K562 (cell line): ENCODE data around the gene PGGHG. TPM values are rescaled to one million over a fixed set of nuclear protein-coding genes. Genes with fewer than 3 reads are reported as not detected.

ENCODE experiments used
- ATAC-seq: fragments of 200-7000 bp; cut with Tn5 transposase; 3 replicates; pipeline ENCODE4 v1.9.1; 2020; ENCODE audit warnings: moderate library complexity
- BruUV-seq: library from RNA; stranded (reverse); fragments of 400-500 nt; replicated peaks from 2 replicates; lab custom pipeline; 2021; lab: Mats Ljungman, UMichigan
- CTCF ChIA-PET: fragments of 300-600 bp; formaldehyde crosslinking; extraction: SDS; loops from one replicate; lab custom pipeline; 2021; ENCODE audit warnings: low intra/inter-chr PET ratio; lab: Yijun Ruan, JAX
- POLR2A ChIA-PET: fragments of 300-600, 350-650 bp; sonication (Branson Sonifier 250); formaldehyde crosslinking; extraction: SDS; loops from one replicate; lab custom pipeline; 2021; ENCODE audit warnings: antibody characterized with exemption, inconsistent platforms; lab: Yijun Ruan, JAX
- DNase-seq, 4 experiments: peaks; one replicate each; pipeline versions ENCODE4 v3.0.0 to v3.0.0-alpha.2; 2011 to 2018; ENCODE audit warnings: low spot score in 3 of 4, mixed read lengths in 3 of 4; ENCODE audit errors: extremely low read depth in 1 of 4
- FAIRE-seq: peaks from 2 replicates; lab custom pipeline; 2011; peaks lifted over from hg19 to GRCh38; lab: Jason Lieb, UNC
- H2AFZ ChIP-seq: 2 replicates; pipeline ENCODE4 v1.6.0; 2011; ENCODE audit warnings: low read depth, low read length, control low read depth, inconsistent platforms
- H3K27ac ChIP-seq: fragments of 200-600 bp; 3 replicates; pipeline ENCODE4 v1.8.0; 2011; ENCODE audit warnings: low read depth, mild to moderate bottlenecking, control low read depth, inconsistent platforms, low read length, moderate library complexity, mixed read lengths; ENCODE audit errors: extremely low read depth
- H3K27me3 ChIP-seq, 2 experiments: fragments of 300-600 bp in 1 of 2; 2 replicates in 1 of 2; 3 replicates in 1 of 2; pipeline versions ENCODE4 v1.6.0 to v1.8.0; 2011; ENCODE audit warnings: inconsistent platforms in 2 of 2, low read length in 2 of 2, mild to moderate bottlenecking in 1 of 2, mixed read lengths in 1 of 2, moderate library complexity in 1 of 2; ENCODE audit not compliant: control insufficient read depth in 2 of 2, insufficient read depth in 2 of 2
- H3K36me3 ChIP-seq: fragments of 300-600 bp; 3 replicates; pipeline ENCODE4 v1.8.0; 2011; ENCODE audit warnings: mild to moderate bottlenecking, low read length, inconsistent platforms; ENCODE audit not compliant: control insufficient read depth, insufficient read depth
- H3K4me1 ChIP-seq, 2 experiments: fragments of 200-600 bp in 1 of 2; replicated peaks in 1 of 2; 2 replicates in 1 of 2; 3 replicates in 1 of 2; pipeline versions ENCODE4 v1.5.1 to v1.8.0; 2011; ENCODE audit warnings: inconsistent platforms in 2 of 2, low read length in 2 of 2, mild to moderate bottlenecking in 1 of 2, mixed read lengths in 1 of 2, moderate library complexity in 1 of 2; ENCODE audit not compliant: control insufficient read depth in 2 of 2, insufficient read depth in 2 of 2
- H3K4me2 ChIP-seq: 2 replicates; pipeline ENCODE4 v1.6.1; 2011; ENCODE audit warnings: low read length, control low read depth, inconsistent platforms, mixed read lengths; ENCODE audit not compliant: insufficient read depth
- H3K4me3 ChIP-seq: fragments of 200-600 bp; sonication (generic), shearing (Covaris generic); 2 replicates; pipeline ENCODE4 v1.5.1; 2016; ENCODE audit warnings: control low read depth, inconsistent platforms
- H3K79me2 ChIP-seq: fragments of 200-600 bp; 3 replicates; pipeline ENCODE4 v1.8.0; 2011; ENCODE audit warnings: low read length, inconsistent platforms; ENCODE audit not compliant: control insufficient read depth, insufficient read depth
- H3K9ac ChIP-seq, 2 experiments: 2 replicates each; pipeline versions ENCODE4 v1.6.0 to v1.6.1; 2011; ENCODE audit warnings: low read depth in 2 of 2, low read length in 2 of 2, control low read depth in 1 of 2, inconsistent platforms in 1 of 2, mild to moderate bottlenecking in 1 of 2, mixed read lengths in 1 of 2; ENCODE audit not compliant: insufficient read depth in 1 of 2
- H3K9me1 ChIP-seq: one replicate; pipeline ENCODE4 v1.6.0; 2011; ENCODE audit warnings: inconsistent platforms, mild to moderate bottlenecking, low read length, moderate library complexity; ENCODE audit not compliant: control insufficient read depth, insufficient read depth
- H3K9me3 ChIP-seq: replicated peaks from 2 replicates; pipeline ENCODE4 v1.5.1; 2011; ENCODE audit warnings: low read depth, low read length, inconsistent platforms; ENCODE audit not compliant: control insufficient read depth, insufficient read depth
- H4K20me1 ChIP-seq: replicated peaks from 2 replicates; pipeline ENCODE4 v1.6.1; 2011; ENCODE audit warnings: low read length, inconsistent platforms, mixed read lengths; ENCODE audit not compliant: control insufficient read depth, insufficient read depth
- KDM5B ChIP-seq: fragments of 200-600 bp; sonication (generic); IDR thresholded peaks from 2 replicates; pipeline ENCODE4 v1.6.1; 2012; ENCODE audit warnings: low read depth, mild to moderate bottlenecking, moderate library complexity, low read length, control low read depth, inconsistent platforms; ENCODE audit not compliant: insufficient replicate concordance
- POLR2G ChIP-seq: fragments of 200-400 bp; formaldehyde crosslinking; IDR thresholded peaks from 2 replicates; pipeline ENCODE4 v1.6.1; 2017; ENCODE audit warnings: low read depth, mild to moderate bottlenecking, antibody characterized with exemption, low read length, moderate library complexity
- ZKSCAN8 ChIP-seq: fragments of 200-800 bp; sonication (Bioruptor generic); IDR thresholded peaks from 2 replicates; pipeline ENCODE4 v1.6.1; 2016; ENCODE audit warnings: missing genetic modification characterization, missing compliant biosample characterization
- WGBS: fragments of 100-300 bp; shearing (Covaris generic); methylation state at CpG from one replicate; pipeline ENCODE4 v1.1.6; 2016; ENCODE audit warnings: low coverage, mixed read lengths; ENCODE audit not compliant: insufficient coverage; ENCODE audit errors: missing lambda C conversion rate; 5-methylcytosine and 5-hydroxymethylcytosine counted together
- in situ Hi-C: fragments of 300-500 bp; cut with MboI; formaldehyde crosslinking; loops from 4 replicates; pipeline ENCODE4 v1.15.0; 2018; ENCODE audit warnings: inconsistent platforms, mixed read lengths
- intact Hi-C: fragments of 100-400 bp; cut with micrococcal nuclease; formaldehyde crosslinking; loops from 2 replicates; pipeline ENCODE4 v1.14.2; 2022
- polyA plus RNA-seq, 8 experiments: library from polyadenylated mRNA; depleted of rRNA in 4 of 8; stranded (reverse) in 5 of 8; unstranded in 3 of 8; fragments of >200 nt; fragmentation: Nextera tagmentation in 2 of 8; fragmentation: Illumina TruSeq in 1 of 8; extraction: Ambion mirVana in 2 of 8; extraction: Trizol in 1 of 8; gene quantifications; 2 replicates each; pipeline versions ENCODE4 v1.2.1 to v1.2.3, GENCODE V29; 2011 to 2014; ENCODE audit warnings: inconsistent platforms in 1 of 8, missing spikeins in 1 of 8
- total RNA-seq, 7 experiments: library from RNA; depleted of rRNA in 6 of 7; stranded (reverse); fragments of >200 nt in 6 of 7; fragmentation: Illumina TruSeq in 2 of 7; extraction: Trizol in 2 of 7; gene quantifications; 2 replicates each; pipeline versions ENCODE4 v1.2.1 to v1.2.3, GENCODE V29; 2011 to 2021; ENCODE audit warnings: low replicate concordance in 1 of 7
- TF ChIP-seq, protein P1 (sequence below): sonication (generic); formaldehyde crosslinking; IDR thresholded peaks from 2 replicates; pipeline ENCODE4 v1.8.1; 2023; ENCODE audit warnings: mild to moderate bottlenecking, missing genetic modification reagents

The PGGHG gene
- total and polyA plus RNA-seq, 9 of the 15 experiments (the other 6 are each of a cell fraction or from before 2014, with no cell fraction given) = 0.38 to 85.1 (median 18.1) TPM

DNA sequence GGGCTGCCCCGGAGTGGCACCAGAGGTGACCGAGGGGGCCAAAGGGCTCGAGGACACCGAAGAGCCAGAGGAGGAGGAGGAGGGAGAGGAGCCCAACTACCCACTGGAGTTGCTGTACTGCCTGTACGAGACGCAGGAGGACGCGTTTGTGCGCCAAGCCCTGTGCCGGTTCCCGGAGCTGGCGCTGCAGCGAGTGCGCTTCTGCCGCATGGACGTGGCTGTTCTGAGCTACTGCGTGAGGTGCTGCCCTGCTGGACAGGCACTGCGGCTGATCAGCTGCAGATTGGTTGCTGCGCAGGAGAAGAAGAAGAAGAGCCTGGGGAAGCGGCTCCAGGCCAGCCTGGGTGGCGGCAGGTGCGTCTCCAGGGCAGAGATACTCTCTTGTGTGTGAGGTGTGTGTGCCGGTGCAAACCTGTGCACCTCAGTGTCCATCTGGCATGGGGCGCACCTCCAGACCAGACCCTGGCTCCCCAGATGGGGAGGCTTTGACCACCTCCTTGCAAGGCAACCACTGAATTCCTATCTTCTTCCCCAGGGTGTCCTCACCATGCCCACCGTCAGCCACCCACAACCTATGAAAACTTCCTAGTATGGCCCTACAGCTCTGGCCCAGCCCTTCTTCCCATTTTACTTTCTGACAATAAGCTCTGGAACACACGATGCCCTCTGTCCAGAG, 7.3 kb upstream of the PGGHG start:
- ATAC-seq = no peak
- H2AFZ ChIP-seq = no peak overlapping the region
- POLR2A ChIA-PET = interaction anchor here (1.0 kb wide), 3 partner anchors 10 to 74 kb away, joined by 3 to 4 read pairs (median 3); no protein-coding TSS in a partner anchor
- no peaks in the 10 kb centered on the region for H3K9me1 ChIP-seq
- FAIRE-seq = no peak
- no peak overlapping the region for H3K4me2 ChIP-seq
- intact Hi-C loops (no loop called here), in situ Hi-C loops (no loop called here)
- DNase-seq = no peak
- peak overlapping the region in 1 of 2 experiments; percentile 75; a peak in 1 of 4 replicates for H3K9ac ChIP-seq
- H3K36me3 ChIP-seq = peaks cover 3% of the 10 kb centered on the region; the same call in 1 of the 3 replicates
- WGBS = 84% methylated on average over 24 of the region's 26 CpGs
- CTCF ChIA-PET = no interaction called here
- TF ChIP-seq ZKSCAN8 (no peak), KDM5B (peak; percentile 31), POLR2G (peak; percentile 46; the same call in 1 of the 2 replicates)
- TF ChIP-seq, protein P1, sequence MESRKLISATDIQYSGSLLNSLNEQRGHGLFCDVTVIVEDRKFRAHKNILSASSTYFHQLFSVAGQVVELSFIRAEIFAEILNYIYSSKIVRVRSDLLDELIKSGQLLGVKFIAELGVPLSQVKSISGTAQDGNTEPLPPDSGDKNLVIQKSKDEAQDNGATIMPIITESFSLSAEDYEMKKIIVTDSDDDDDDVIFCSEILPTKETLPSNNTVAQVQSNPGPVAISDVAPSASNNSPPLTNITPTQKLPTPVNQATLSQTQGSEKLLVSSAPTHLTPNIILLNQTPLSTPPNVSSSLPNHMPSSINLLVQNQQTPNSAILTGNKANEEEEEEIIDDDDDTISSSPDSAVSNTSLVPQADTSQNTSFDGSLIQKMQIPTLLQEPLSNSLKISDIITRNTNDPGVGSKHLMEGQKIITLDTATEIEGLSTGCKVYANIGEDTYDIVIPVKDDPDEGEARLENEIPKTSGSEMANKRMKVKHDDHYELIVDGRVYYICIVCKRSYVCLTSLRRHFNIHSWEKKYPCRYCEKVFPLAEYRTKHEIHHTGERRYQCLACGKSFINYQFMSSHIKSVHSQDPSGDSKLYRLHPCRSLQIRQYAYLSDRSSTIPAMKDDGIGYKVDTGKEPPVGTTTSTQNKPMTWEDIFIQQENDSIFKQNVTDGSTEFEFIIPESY (CRISPR knock-in tag) = peak; percentile 63; the same call in 1 of the 2 replicates
- H4K20me1 ChIP-seq = no peaks in the 10 kb centered on the region
- no TSS peak for BruUV-seq
- H3K79me2 ChIP-seq = no peaks in the 10 kb centered on the region; the same call in 2 of the 3 replicates
- H3K27me3 ChIP-seq = no peaks in the 10 kb centered on the region
- peaks cover 18 to 61% of the 10 kb centered on the region in 2 experiments for H3K4me1 ChIP-seq
- H3K4me3 ChIP-seq = no peak overlapping the region
- H3K27ac ChIP-seq = no peak overlapping the region
- peaks cover 4% of the 10 kb centered on the region; the same call in 1 of the 2 replicates for H3K9me3 ChIP-seq
